WTC11 (cell line): ENCODE measurements around the gene RPS29. TPM values are rescaled to one million over a fixed set of nuclear protein-coding genes. Genes with fewer than 3 reads are reported as not detected.

Experiments
- ATAC-seq: fragments of 200-7000 bp; cut with Tn5 transposase; 2 replicates; pipeline ENCODE4 v1.10.0; 2021; ENCODE audit warnings: mild to moderate bottlenecking, moderate library complexity
- CTCF ChIA-PET: fragments of 300-600 bp; sonication (Branson Sonifier 250); formaldehyde crosslinking; loops from one replicate; lab custom pipeline; 2021; ENCODE audit warnings: antibody characterized with exemption; lab: Charles Lee
- POLR2A ChIA-PET: fragments of 350-600 bp; sonication (Branson Sonifier 250); formaldehyde crosslinking; loops from one replicate; lab custom pipeline; 2021; ENCODE audit warnings: antibody characterized with exemption; lab: Charles Lee
- DNase-seq: peaks from one replicate; pipeline ENCODE4 v3.0.0; 2021; ENCODE audit warnings: low spot score
- H3K27ac Mint-ChIP-seq: 2 replicates; pipeline ENCODE4 v1.8.0; 2021; ENCODE audit warnings: mixed read lengths
- H3K27me3 Mint-ChIP-seq: 2 replicates; pipeline ENCODE4 v1.8.0; 2021; ENCODE audit warnings: low read depth, mild to moderate bottlenecking, moderate library complexity, mixed read lengths
- H3K36me3 Mint-ChIP-seq: 2 replicates; pipeline ENCODE4 v1.8.0; 2021; ENCODE audit warnings: mixed read lengths
- H3K4me1 Mint-ChIP-seq: 2 replicates; pipeline ENCODE4 v1.8.0; 2022; ENCODE audit warnings: mixed read lengths
- H3K4me3 Mint-ChIP-seq: 2 replicates; pipeline ENCODE4 v1.8.0; 2021; ENCODE audit warnings: mild to moderate bottlenecking, moderate library complexity, mixed read lengths
- H3K9me3 Mint-ChIP-seq: 2 replicates; pipeline ENCODE4 v1.8.0; 2021; ENCODE audit warnings: mixed read lengths
- ATF1 ChIP-seq: sonication (generic); formaldehyde crosslinking; IDR thresholded peaks from 2 replicates; pipeline ENCODE4 v1.8.1; 2023; ENCODE audit warnings: mild to moderate bottlenecking, moderate library complexity, missing genetic modification reagents
- CREM ChIP-seq: sonication (generic); formaldehyde crosslinking; IDR thresholded peaks from 2 replicates; pipeline ENCODE4 v1.8.1; 2022; ENCODE audit warnings: mild to moderate bottlenecking, missing genetic modification reagents, moderate library complexity
- ELF4 ChIP-seq: sonication (generic); formaldehyde crosslinking; IDR thresholded peaks from 2 replicates; pipeline ENCODE4 v1.8.1; 2022; ENCODE audit warnings: low read depth, mild to moderate bottlenecking, moderate library complexity, missing genetic modification reagents
- FOXJ3 ChIP-seq: sonication (generic); formaldehyde crosslinking; IDR thresholded peaks from 2 replicates; pipeline ENCODE4 v1.9.0; 2021; ENCODE audit warnings: missing genetic modification reagents, mild to moderate bottlenecking, borderline replicate concordance
- FOXK1 ChIP-seq: sonication (generic); formaldehyde crosslinking; IDR thresholded peaks from 2 replicates; pipeline ENCODE4 v1.8.0; 2022; ENCODE audit warnings: mild to moderate bottlenecking, moderate library complexity, missing genetic modification reagents
- NR2C2 ChIP-seq: sonication (generic); formaldehyde crosslinking; IDR thresholded peaks from 2 replicates; pipeline ENCODE4 v1.8.0; 2022; ENCODE audit warnings: mild to moderate bottlenecking, missing genetic modification reagents
- OVOL2 ChIP-seq: fragments of 250-450 bp; sonication (Bioruptor Pico); IDR thresholded peaks from 2 replicates; pipeline ENCODE4 v1.9.0; 2021; ENCODE audit warnings: mild to moderate bottlenecking, borderline replicate concordance
- SOX15 ChIP-seq: fragments of 250-450 bp; sonication (Bioruptor Pico); IDR thresholded peaks from 2 replicates; pipeline ENCODE4 v1.9.0; 2021; ENCODE audit warnings: mild to moderate bottlenecking
- TCF7 ChIP-seq: sonication (generic); formaldehyde crosslinking; IDR thresholded peaks from 2 replicates; pipeline ENCODE4 v1.8.0; 2022; ENCODE audit warnings: mild to moderate bottlenecking, low read depth, missing genetic modification reagents, moderate library complexity
- TP53 ChIP-seq: sonication (generic); formaldehyde crosslinking; IDR thresholded peaks from 2 replicates; pipeline ENCODE4 v1.8.1; 2023; ENCODE audit warnings: mild to moderate bottlenecking, missing genetic modification reagents
- total RNA-seq: library from RNA; stranded (reverse); gene quantifications from 3 replicates; pipeline ENCODE4 v1.2.3, GENCODE V29; 2021
- TF ChIP-seq, protein P1 (sequence below): fragments of 200-600 bp; IDR thresholded peaks from 2 replicates; pipeline ENCODE4 v1.8.0; 2022; ENCODE audit warnings: antibody characterized with exemption
- TF ChIP-seq, protein P2 (sequence below): sonication (generic); formaldehyde crosslinking; IDR thresholded peaks from 2 replicates; pipeline ENCODE4 v1.8.1; 2022; ENCODE audit warnings: low read depth, missing genetic modification reagents, borderline replicate concordance
- TF ChIP-seq, protein P3 (sequence below): fragments of 250-450 bp; sonication (Bioruptor Pico); conservative IDR thresholded peaks from 2 replicates; pipeline ENCODE4 v1.9.0; 2021; ENCODE audit warnings: mild to moderate bottlenecking
- TF ChIP-seq, protein P4 (sequence below): sonication (generic); formaldehyde crosslinking; IDR thresholded peaks from 2 replicates; pipeline ENCODE4 v1.8.1; 2023; ENCODE audit warnings: mild to moderate bottlenecking, missing genetic modification reagents, moderate library complexity
- TF ChIP-seq, protein P5 (sequence below): sonication (generic); formaldehyde crosslinking; IDR thresholded peaks from 2 replicates; pipeline ENCODE4 v1.8.0; 2023; ENCODE audit warnings: mild to moderate bottlenecking, missing genetic modification reagents
- TF ChIP-seq, protein P6 (sequence below): sonication (generic); formaldehyde crosslinking; conservative IDR thresholded peaks from 2 replicates; pipeline ENCODE4 v1.8.1; 2022; ENCODE audit warnings: mild to moderate bottlenecking, missing genetic modification reagents
- TF ChIP-seq, protein P7 (sequence below): fragments of 250-450 bp; sonication (Bioruptor Pico); IDR thresholded peaks from 2 replicates; pipeline ENCODE4 v1.9.0; 2021; ENCODE audit warnings: mild to moderate bottlenecking, borderline replicate concordance

The RPS29 gene
- total RNA-seq, 1 experiment from 2014 or later: 2,168 TPM

DNA sequence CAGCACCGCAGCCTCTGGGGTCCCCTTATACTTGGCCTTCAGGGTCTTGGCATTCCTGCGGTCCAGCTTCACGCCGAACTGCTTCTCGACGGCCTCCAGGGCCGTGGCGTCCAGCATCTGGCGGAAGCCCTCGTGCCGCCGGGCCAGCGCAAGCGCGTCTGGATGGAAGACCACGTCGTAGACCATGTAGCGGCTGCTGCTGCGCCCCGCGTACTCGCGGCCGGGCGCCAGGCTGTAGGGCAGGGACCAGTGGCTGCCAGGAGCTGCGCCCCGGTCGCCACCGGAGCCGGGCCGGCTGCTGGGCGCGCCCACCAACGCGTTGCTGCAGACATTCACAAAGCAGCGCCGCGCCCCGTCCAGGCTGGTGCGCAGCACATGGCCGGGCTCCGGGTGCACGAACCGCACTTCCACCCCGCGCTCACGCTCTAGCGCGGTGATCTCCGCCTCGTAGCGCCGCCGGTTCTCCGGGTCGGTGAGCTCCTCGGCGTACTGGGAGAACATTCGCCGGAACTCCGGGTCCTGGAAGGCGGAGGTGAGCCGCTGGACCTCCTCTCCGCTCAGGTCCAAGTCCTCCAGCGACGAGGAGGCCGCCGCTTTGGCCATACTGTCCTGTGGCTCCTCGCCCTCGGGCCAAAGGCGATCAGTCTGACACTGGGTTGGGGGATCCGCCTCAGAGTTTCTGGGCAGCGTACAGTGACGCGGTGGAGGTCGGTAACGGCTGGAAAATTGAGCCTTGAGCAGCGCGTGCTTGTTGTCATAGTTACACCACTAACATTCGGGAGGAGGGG, 48.6 kb upstream of the RPS29 start, which contains the start of gene DNAAF2 (continued):
- TF ChIP-seq, protein P1, sequence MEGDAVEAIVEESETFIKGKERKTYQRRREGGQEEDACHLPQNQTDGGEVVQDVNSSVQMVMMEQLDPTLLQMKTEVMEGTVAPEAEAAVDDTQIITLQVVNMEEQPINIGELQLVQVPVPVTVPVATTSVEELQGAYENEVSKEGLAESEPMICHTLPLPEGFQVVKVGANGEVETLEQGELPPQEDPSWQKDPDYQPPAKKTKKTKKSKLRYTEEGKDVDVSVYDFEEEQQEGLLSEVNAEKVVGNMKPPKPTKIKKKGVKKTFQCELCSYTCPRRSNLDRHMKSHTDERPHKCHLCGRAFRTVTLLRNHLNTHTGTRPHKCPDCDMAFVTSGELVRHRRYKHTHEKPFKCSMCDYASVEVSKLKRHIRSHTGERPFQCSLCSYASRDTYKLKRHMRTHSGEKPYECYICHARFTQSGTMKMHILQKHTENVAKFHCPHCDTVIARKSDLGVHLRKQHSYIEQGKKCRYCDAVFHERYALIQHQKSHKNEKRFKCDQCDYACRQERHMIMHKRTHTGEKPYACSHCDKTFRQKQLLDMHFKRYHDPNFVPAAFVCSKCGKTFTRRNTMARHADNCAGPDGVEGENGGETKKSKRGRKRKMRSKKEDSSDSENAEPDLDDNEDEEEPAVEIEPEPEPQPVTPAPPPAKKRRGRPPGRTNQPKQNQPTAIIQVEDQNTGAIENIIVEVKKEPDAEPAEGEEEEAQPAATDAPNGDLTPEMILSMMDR: no peak
- TF ChIP-seq, protein P2, sequence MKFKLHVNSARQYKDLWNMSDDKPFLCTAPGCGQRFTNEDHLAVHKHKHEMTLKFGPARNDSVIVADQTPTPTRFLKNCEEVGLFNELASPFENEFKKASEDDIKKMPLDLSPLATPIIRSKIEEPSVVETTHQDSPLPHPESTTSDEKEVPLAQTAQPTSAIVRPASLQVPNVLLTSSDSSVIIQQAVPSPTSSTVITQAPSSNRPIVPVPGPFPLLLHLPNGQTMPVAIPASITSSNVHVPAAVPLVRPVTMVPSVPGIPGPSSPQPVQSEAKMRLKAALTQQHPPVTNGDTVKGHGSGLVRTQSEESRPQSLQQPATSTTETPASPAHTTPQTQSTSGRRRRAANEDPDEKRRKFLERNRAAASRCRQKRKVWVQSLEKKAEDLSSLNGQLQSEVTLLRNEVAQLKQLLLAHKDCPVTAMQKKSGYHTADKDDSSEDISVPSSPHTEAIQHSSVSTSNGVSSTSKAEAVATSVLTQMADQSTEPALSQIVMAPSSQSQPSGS: 0 out of 2 replicates have a peak, but pooled peaks have one; percentile 26

DNA sequence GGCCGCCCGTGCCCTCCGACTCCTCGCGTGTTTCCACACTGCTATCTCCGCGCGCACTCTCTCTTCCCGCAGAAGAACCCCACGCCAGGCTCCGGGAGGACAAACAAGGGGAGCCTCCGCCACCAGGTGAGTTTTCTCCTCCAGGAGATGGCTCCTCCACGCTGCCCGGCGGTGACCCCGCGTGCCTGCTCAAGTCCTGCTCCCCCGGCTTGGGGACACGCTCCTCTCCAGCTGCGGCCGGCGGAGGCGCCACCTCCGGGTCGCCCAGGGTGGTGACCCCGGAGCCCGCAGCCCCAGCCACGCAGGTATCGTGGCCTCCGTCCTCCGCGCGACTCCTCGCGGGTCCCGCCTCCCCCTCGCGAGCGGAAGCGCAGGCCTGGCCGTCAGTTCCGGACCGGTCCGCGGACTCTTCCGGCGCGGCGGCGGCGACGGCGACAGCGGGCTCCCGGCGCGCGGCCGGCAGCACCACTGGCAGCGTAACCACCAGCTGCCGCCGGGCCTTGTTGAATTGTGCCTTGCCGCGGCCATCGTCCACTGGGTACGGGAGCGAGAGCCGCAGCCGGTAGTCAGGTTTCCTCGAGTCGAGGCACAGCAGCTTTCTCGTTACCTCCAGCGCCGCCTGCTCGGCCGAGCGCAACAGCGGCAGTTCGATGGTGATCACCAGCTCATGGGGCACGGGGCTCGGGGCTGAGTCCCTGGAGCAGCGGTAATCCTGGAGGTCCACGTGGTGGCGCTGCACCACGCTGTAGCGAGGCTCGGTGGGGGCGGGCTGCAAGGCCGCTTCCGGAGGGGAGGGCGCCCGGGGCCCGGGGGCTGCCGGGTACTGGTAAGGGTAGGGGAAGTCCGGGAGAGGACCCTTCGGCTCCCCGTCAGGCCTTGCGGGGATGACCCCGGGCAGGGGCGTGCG, 47.7 kb upstream of the RPS29 start:
- peak overlapping the region; percentile 98 for H3K27ac Mint-ChIP-seq
- DNase-seq: peak; percentile 96
- CTCF ChIA-PET: interaction anchor here (0.5 to 2.9 kb wide), 23 partner anchors 9 to 259 kb away, joined by 3 to 31 read pairs (median 5); partner anchors contain the start of genes ARF6, KLHDC1, KLHDC2 and LRR1
- peaks cover 25% of the 10 kb centered on the region for H3K4me1 Mint-ChIP-seq
- H3K27me3 Mint-ChIP-seq: no peaks in the 10 kb centered on the region
- peak overlapping the region; percentile 96 for H3K4me3 Mint-ChIP-seq
- peak; percentile 91 for ATAC-seq
- no peaks in the 10 kb centered on the region for H3K9me3 Mint-ChIP-seq
- POLR2A ChIA-PET: interaction anchor here (0.5 to 3.5 kb wide), 9 partner anchors 10 to 140 kb away, joined by 3 to 39 read pairs (median 5); partner anchors contain the start of genes KLHDC1, KLHDC2, LRR1 and MGAT2
- peaks cover 30% of the 10 kb centered on the region for H3K36me3 Mint-ChIP-seq
- TF ChIP-seq, protein P3, sequence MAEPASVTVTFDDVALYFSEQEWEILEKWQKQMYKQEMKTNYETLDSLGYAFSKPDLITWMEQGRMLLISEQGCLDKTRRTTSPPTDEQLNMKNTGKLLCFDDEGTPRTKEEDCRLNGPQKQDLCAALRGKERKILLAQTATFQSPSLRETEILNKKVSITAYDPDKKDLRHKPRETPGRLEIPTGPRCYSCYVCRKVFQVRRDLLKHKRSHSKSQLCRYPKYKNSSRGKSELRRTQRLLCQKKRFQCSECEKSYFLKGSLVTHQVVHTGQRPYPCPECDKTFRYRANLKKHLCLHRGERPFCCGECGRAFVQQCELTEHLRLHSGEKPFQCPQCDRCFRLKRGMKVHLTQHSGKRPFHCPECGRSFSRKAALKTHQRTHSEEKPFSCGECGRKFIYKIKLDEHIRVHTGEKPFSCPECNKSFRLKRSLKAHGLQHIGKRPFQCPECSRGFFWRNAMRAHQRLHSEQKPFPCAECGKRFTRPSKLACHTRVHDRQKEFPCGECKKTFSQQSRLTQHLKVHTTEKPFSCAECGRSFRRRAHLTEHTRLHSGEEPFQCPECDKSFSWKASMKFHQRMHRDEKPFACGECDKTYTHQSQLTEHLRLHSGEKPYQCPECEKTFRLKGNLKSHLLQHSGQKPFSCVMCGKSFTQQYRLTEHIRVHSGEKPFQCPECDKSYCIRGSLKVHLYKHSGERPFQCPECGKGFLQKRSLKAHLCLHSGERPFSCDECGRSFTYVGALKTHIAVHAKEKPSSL (CRISPR knock-in tag): no peak
- TF ChIP-seq CREM (peak; percentile 81; the same call in 1 of the 2 replicates), ATF1 (CRISPR knock-in tag) (no peak), NR2C2 (CRISPR knock-in tag) (no peak; the same call in none of the 2 replicates), FOXJ3 (CRISPR knock-in tag) (no peak), TP53 (CRISPR knock-in tag) (no peak), ELF4 (CRISPR knock-in tag) (no peak), FOXK1 (CRISPR knock-in tag) (peak; percentile 86), TCF7 (CRISPR knock-in tag) (peak; percentile 79), SOX15 (no peak), OVOL2 (CRISPR knock-in tag) (no peak)
- TF ChIP-seq, protein P4, sequence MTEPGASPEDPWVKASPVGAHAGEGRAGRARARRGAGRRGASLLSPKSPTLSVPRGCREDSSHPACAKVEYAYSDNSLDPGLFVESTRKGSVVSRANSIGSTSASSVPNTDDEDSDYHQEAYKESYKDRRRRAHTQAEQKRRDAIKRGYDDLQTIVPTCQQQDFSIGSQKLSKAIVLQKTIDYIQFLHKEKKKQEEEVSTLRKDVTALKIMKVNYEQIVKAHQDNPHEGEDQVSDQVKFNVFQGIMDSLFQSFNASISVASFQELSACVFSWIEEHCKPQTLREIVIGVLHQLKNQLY (CRISPR knock-in tag): no peak
- TF ChIP-seq, protein P5, sequence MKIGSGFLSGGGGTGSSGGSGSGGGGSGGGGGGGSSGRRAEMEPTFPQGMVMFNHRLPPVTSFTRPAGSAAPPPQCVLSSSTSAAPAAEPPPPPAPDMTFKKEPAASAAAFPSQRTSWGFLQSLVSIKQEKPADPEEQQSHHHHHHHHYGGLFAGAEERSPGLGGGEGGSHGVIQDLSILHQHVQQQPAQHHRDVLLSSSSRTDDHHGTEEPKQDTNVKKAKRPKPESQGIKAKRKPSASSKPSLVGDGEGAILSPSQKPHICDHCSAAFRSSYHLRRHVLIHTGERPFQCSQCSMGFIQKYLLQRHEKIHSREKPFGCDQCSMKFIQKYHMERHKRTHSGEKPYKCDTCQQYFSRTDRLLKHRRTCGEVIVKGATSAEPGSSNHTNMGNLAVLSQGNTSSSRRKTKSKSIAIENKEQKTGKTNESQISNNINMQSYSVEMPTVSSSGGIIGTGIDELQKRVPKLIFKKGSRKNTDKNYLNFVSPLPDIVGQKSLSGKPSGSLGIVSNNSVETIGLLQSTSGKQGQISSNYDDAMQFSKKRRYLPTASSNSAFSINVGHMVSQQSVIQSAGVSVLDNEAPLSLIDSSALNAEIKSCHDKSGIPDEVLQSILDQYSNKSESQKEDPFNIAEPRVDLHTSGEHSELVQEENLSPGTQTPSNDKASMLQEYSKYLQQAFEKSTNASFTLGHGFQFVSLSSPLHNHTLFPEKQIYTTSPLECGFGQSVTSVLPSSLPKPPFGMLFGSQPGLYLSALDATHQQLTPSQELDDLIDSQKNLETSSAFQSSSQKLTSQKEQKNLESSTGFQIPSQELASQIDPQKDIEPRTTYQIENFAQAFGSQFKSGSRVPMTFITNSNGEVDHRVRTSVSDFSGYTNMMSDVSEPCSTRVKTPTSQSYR (CRISPR knock-in tag): no peak; the same call in 1 of the 2 replicates
- TF ChIP-seq, protein P6, sequence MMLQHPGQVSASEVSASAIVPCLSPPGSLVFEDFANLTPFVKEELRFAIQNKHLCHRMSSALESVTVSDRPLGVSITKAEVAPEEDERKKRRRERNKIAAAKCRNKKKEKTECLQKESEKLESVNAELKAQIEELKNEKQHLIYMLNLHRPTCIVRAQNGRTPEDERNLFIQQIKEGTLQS (CRISPR knock-in tag): 0 out of 2 replicates have a peak, but pooled peaks have one; percentile 14
- TF ChIP-seq, protein P7, sequence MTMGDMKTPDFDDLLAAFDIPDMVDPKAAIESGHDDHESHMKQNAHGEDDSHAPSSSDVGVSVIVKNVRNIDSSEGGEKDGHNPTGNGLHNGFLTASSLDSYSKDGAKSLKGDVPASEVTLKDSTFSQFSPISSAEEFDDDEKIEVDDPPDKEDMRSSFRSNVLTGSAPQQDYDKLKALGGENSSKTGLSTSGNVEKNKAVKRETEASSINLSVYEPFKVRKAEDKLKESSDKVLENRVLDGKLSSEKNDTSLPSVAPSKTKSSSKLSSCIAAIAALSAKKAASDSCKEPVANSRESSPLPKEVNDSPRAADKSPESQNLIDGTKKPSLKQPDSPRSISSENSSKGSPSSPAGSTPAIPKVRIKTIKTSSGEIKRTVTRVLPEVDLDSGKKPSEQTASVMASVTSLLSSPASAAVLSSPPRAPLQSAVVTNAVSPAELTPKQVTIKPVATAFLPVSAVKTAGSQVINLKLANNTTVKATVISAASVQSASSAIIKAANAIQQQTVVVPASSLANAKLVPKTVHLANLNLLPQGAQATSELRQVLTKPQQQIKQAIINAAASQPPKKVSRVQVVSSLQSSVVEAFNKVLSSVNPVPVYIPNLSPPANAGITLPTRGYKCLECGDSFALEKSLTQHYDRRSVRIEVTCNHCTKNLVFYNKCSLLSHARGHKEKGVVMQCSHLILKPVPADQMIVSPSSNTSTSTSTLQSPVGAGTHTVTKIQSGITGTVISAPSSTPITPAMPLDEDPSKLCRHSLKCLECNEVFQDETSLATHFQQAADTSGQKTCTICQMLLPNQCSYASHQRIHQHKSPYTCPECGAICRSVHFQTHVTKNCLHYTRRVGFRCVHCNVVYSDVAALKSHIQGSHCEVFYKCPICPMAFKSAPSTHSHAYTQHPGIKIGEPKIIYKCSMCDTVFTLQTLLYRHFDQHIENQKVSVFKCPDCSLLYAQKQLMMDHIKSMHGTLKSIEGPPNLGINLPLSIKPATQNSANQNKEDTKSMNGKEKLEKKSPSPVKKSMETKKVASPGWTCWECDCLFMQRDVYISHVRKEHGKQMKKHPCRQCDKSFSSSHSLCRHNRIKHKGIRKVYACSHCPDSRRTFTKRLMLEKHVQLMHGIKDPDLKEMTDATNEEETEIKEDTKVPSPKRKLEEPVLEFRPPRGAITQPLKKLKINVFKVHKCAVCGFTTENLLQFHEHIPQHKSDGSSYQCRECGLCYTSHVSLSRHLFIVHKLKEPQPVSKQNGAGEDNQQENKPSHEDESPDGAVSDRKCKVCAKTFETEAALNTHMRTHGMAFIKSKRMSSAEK (CRISPR knock-in tag): no peak
